Activated naive CD8-positive, alpha-beta T cell treated with anti-CD3 and anti-CD28 coated beads, Interleukin-2, amount 10 ng/mL, durations not matched to agents 7 days and 5 days (primary cell): ENCODE results near the gene NOS3. TPM values are rescaled to one million over a fixed set of nuclear protein-coding genes. Genes with fewer than 3 reads are reported as not detected.

Experiments used
- ATAC-seq: fragments of 150-1000 bp; cut with Tn5 transposase; one replicate; pipeline ENCODE4 v1.10.0; 2021; ENCODE audit warnings: low read depth, moderate library complexity
- POLR2A ChIA-PET: fragments of 350-600 bp; sonication (Branson Sonifier 250); formaldehyde crosslinking; loops from one replicate; lab custom pipeline; 2021; ENCODE audit warnings: antibody characterized with exemption; lab: Charles Lee
- DNase-seq: peaks from one replicate; pipeline ENCODE4 v3.0.0; 2021
- H3K27ac Mint-ChIP-seq: one replicate; pipeline ENCODE4 v1.8.0; 2022; ENCODE audit warnings: mild to moderate bottlenecking, mixed read lengths
- H3K27me3 Mint-ChIP-seq: one replicate; pipeline ENCODE4 v1.8.0; 2022; ENCODE audit warnings: mild to moderate bottlenecking, moderate library complexity, mixed read lengths
- H3K36me3 Mint-ChIP-seq: one replicate; pipeline ENCODE4 v1.8.0; 2021; ENCODE audit warnings: mild to moderate bottlenecking, mixed read lengths
- H3K4me1 Mint-ChIP-seq: one replicate; pipeline ENCODE4 v1.8.0; 2021; ENCODE audit warnings: mixed read lengths
- H3K4me3 Mint-ChIP-seq: one replicate; pipeline ENCODE4 v1.8.0; 2022; ENCODE audit warnings: mild to moderate bottlenecking, moderate library complexity, mixed read lengths
- H3K9me3 Mint-ChIP-seq: one replicate; pipeline ENCODE4 v1.8.0; 2021; ENCODE audit warnings: mixed read lengths
- total RNA-seq, 2 experiments: library from RNA; stranded (reverse); gene quantifications; one replicate each; pipeline ENCODE4 v1.2.3, GENCODE V29; 2021

The NOS3 gene
- total RNA-seq, 2 experiments from 2014 or later: 12.5 to 15.8 TPM

GRCh38 chr7:150963707-150964559 lies 26.9 kb upstream of the NOS3 start:
- Mint-ChIP-seq H3K9me3 (no peaks in the 10 kb centered on the region), H3K36me3 (no peaks in the 10 kb centered on the region), H3K27ac (no peak overlapping the region), H3K4me3 (no peak overlapping the region), H3K4me1 (peaks cover 3% of the 10 kb centered on the region), H3K27me3 (peaks cover 15% of the 10 kb centered on the region)
- DNase-seq (no peak), ATAC-seq (no peak)
- POLR2A ChIA-PET: interaction anchor here (1.0 kb wide), 1 partner anchor 55 kb away, joined by 3 read pairs; no protein-coding TSS in a partner anchor

- DNase-seq (no peak), ATAC-seq (no peak)
- H3K27me3 Mint-ChIP-seq: peaks cover 11% of the 10 kb centered on the region
- no peak overlapping the region for H3K27ac Mint-ChIP-seq
- no peaks in the 10 kb centered on the region for H3K9me3 Mint-ChIP-seq
- no peak overlapping the region for H3K4me3 Mint-ChIP-seq
- H3K4me1 Mint-ChIP-seq: peaks cover 3% of the 10 kb centered on the region
- H3K36me3 Mint-ChIP-seq: no peaks in the 10 kb centered on the region
- POLR2A ChIA-PET: no interaction called here
These were observed 26.2 kb upstream of the NOS3 start for GRCh38 chr7:150964593-150965111.

- peaks cover 9% of the 10 kb centered on the region for H3K27me3 Mint-ChIP-seq
- DNase-seq: no peak
- POLR2A ChIA-PET: no interaction called here
- no peaks in the 10 kb centered on the region for H3K4me1 Mint-ChIP-seq
- no peaks in the 10 kb centered on the region for H3K36me3 Mint-ChIP-seq
- H3K9me3 Mint-ChIP-seq: no peaks in the 10 kb centered on the region
- no peak overlapping the region for H3K4me3 Mint-ChIP-seq
- H3K27ac Mint-ChIP-seq: no peak overlapping the region
- no peak for ATAC-seq
These were observed 25.5 kb upstream of the NOS3 start for GRCh38 chr7:150965273-150965830.

- H3K4me3 Mint-ChIP-seq: no peak overlapping the region
- H3K27me3 Mint-ChIP-seq: peaks cover 9% of the 10 kb centered on the region
- POLR2A ChIA-PET: no interaction called here
- no peak overlapping the region for H3K27ac Mint-ChIP-seq
- no peak for DNase-seq
- H3K4me1 Mint-ChIP-seq: no peaks in the 10 kb centered on the region
- H3K36me3 Mint-ChIP-seq: no peaks in the 10 kb centered on the region
- no peaks in the 10 kb centered on the region for H3K9me3 Mint-ChIP-seq
- no peak for ATAC-seq
These were observed 24.8 kb upstream of the NOS3 start for GRCh38 chr7:150966002-150966401.

GRCh38 chr7:150967349-150967748 lies 23.5 kb upstream of the NOS3 start:
- H3K36me3 Mint-ChIP-seq: no peaks in the 10 kb centered on the region
- no peaks in the 10 kb centered on the region for H3K4me1 Mint-ChIP-seq
- POLR2A ChIA-PET: no interaction called here
- ATAC-seq: no peak
- no peak overlapping the region for H3K27ac Mint-ChIP-seq
- no peaks in the 10 kb centered on the region for H3K9me3 Mint-ChIP-seq
- H3K4me3 Mint-ChIP-seq: no peak overlapping the region
- H3K27me3 Mint-ChIP-seq: peaks cover 8% of the 10 kb centered on the region
- no peak for DNase-seq

GRCh38 chr7:150968056-150968733 lies 22.6 kb upstream of the NOS3 start:
- no peaks in the 10 kb centered on the region for H3K36me3 Mint-ChIP-seq
- no peak for ATAC-seq
- no peak overlapping the region for H3K27ac Mint-ChIP-seq

GRCh38 chr7:150968734-150969372 lies 22.0 kb upstream of the NOS3 start:
- DNase-seq (no peak), ATAC-seq (no peak)
- no peaks in the 10 kb centered on the region for H3K36me3 Mint-ChIP-seq
- H3K9me3 Mint-ChIP-seq: no peaks in the 10 kb centered on the region
- no peak overlapping the region for H3K4me3 Mint-ChIP-seq
- peaks cover 11% of the 10 kb centered on the region for H3K27me3 Mint-ChIP-seq
- no peak overlapping the region for H3K27ac Mint-ChIP-seq
- H3K4me1 Mint-ChIP-seq: no peaks in the 10 kb centered on the region
- POLR2A ChIA-PET: interaction anchor here (0.8 kb wide), 1 partner anchor 59 kb away, joined by 3 read pairs; the partner anchor contains the start of gene ABCB8

More at GRCh38 chr7:150968056-150968733, 22.6 kb upstream of the NOS3 start:
- Mint-ChIP-seq H3K27me3 (peaks cover 11% of the 10 kb centered on the region), H3K4me1 (no peaks in the 10 kb centered on the region), H3K9me3 (no peaks in the 10 kb centered on the region), H3K4me3 (no peak overlapping the region)
- POLR2A ChIA-PET: no interaction called here
- DNase-seq: no peak

GRCh38 chr7:150969475-150969874 lies 21.3 kb upstream of the NOS3 start:
- Mint-ChIP-seq H3K27ac (no peak overlapping the region), H3K36me3 (no peaks in the 10 kb centered on the region), H3K4me3 (no peak overlapping the region), H3K27me3 (peaks cover 11% of the 10 kb centered on the region), H3K4me1 (peaks cover 2% of the 10 kb centered on the region), H3K9me3 (no peaks in the 10 kb centered on the region)
- DNase-seq: no peak
- POLR2A ChIA-PET: interaction anchor here (0.8 kb wide), 1 partner anchor 59 kb away, joined by 3 read pairs; the partner anchor contains the start of gene ABCB8
- no peak for ATAC-seq

GRCh38 chr7:150970424-150970823 lies 20.4 kb upstream of the NOS3 start:
- no peak overlapping the region for H3K27ac Mint-ChIP-seq
- ATAC-seq (no peak), DNase-seq (no peak)
- peaks cover 6% of the 10 kb centered on the region for H3K4me1 Mint-ChIP-seq
- H3K9me3 Mint-ChIP-seq: no peaks in the 10 kb centered on the region
- peaks cover 11% of the 10 kb centered on the region for H3K27me3 Mint-ChIP-seq
- no peaks in the 10 kb centered on the region for H3K36me3 Mint-ChIP-seq
- POLR2A ChIA-PET: interaction anchor here (1.1 kb wide), 1 partner anchor 10 kb away, joined by 4 read pairs; no protein-coding TSS in a partner anchor
- no peak overlapping the region for H3K4me3 Mint-ChIP-seq

GRCh38 chr7:150971242-150972022 lies 19.4 kb upstream of the NOS3 start:
- no peaks in the 10 kb centered on the region for H3K36me3 Mint-ChIP-seq
- ATAC-seq (no peak), DNase-seq (no peak)
- no peak overlapping the region for H3K27ac Mint-ChIP-seq
- H3K27me3 Mint-ChIP-seq: peaks cover 17% of the 10 kb centered on the region
- POLR2A ChIA-PET: interaction anchor here (0.5 to 1.1 kb wide), 2 partner anchors 9 to 26 kb away, joined by 4 read pairs; no protein-coding TSS in a partner anchor
- peaks cover 8% of the 10 kb centered on the region for H3K4me1 Mint-ChIP-seq
- no peaks in the 10 kb centered on the region for H3K9me3 Mint-ChIP-seq
- no peak overlapping the region for H3K4me3 Mint-ChIP-seq

- no peaks in the 10 kb centered on the region for H3K36me3 Mint-ChIP-seq
- H3K9me3 Mint-ChIP-seq: no peaks in the 10 kb centered on the region
- DNase-seq: no peak
- POLR2A ChIA-PET: no interaction called here
- peaks cover 8% of the 10 kb centered on the region for H3K4me1 Mint-ChIP-seq
- no peak overlapping the region for H3K27ac Mint-ChIP-seq
- peaks cover 24% of the 10 kb centered on the region for H3K27me3 Mint-ChIP-seq
- ATAC-seq: no peak
- H3K4me3 Mint-ChIP-seq: no peak overlapping the region
These were observed 18.8 kb upstream of the NOS3 start for GRCh38 chr7:150972023-150972468.

- H3K27ac Mint-ChIP-seq: no peak overlapping the region
- H3K4me1 Mint-ChIP-seq: peaks cover 12% of the 10 kb centered on the region
- POLR2A ChIA-PET: no interaction called here
- ATAC-seq (no peak), DNase-seq (no peak)
- H3K36me3 Mint-ChIP-seq: no peaks in the 10 kb centered on the region
- H3K9me3 Mint-ChIP-seq: no peaks in the 10 kb centered on the region
- H3K4me3 Mint-ChIP-seq: no peak overlapping the region
- peaks cover 26% of the 10 kb centered on the region for H3K27me3 Mint-ChIP-seq
These were observed 18.1 kb upstream of the NOS3 start for GRCh38 chr7:150972741-150973140.
